GM04504 (cell line): ENCODE measurements around the gene SIK3.
A peak's percentile ranks its signal among the peaks of the same experiment; 100 is the strongest.

Experiments used
- DNase-seq: peaks from one replicate; pipeline ENCODE4 v3.0.0-alpha.2; 2012; ENCODE audit warnings: low read depth

SIK3 gene

GRCh38 chr11:116929414-116930090, 168.7 kb downstream of the SIK3 start:
- DNase-seq, result no peak

DNA sequence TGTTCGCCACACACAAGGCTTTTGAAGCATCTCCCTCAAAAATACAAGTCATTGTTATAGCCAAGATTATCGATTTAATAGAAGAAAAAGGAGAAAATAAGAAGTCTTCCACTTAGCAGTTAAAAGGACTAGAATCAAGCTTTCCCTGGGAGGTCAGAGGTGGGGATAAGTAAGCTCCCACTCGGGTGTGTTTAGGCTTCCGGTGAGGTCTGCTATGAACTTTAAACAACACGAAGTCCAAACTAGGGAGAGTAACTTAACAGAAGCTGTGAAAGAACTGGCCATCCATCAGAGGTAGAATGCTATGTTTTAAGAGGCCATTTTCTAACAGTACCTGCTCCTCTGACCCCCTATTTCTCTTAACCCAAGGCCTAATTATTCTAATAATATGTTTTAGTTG, 169.4 kb downstream of the SIK3 start:
- DNase-seq, result no peak

DNA sequence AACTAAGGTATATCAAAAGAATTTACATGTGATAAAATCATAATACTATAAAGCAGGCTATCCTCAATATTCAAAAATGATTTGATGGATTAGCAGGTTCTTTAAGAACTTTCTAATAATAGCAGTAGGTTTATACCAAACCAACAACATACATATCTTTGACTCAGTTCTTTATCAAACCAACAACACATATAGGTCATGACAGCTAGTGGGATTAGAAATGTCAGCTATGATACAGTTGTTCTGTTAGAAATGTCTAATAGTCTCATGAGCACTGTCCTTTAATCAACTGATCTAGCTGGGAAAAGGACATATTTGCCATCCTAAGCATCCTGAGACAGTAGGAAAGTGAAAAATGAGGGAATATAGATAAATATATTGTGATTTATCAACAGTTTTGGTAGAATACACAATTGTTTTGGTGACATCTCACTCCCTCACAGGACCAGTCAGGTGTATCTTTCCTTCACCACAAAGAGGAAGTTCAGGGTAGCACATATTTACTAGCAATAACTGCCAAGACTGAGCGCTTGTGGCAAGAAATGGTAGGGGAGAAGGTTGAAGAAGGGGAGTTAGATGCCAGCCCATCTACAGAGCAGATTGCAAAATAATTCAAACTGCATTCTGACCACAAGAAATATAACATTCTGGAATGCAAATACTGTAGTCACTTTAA, 170.0 kb downstream of the SIK3 start:
- no peak for DNase-seq

DNA sequence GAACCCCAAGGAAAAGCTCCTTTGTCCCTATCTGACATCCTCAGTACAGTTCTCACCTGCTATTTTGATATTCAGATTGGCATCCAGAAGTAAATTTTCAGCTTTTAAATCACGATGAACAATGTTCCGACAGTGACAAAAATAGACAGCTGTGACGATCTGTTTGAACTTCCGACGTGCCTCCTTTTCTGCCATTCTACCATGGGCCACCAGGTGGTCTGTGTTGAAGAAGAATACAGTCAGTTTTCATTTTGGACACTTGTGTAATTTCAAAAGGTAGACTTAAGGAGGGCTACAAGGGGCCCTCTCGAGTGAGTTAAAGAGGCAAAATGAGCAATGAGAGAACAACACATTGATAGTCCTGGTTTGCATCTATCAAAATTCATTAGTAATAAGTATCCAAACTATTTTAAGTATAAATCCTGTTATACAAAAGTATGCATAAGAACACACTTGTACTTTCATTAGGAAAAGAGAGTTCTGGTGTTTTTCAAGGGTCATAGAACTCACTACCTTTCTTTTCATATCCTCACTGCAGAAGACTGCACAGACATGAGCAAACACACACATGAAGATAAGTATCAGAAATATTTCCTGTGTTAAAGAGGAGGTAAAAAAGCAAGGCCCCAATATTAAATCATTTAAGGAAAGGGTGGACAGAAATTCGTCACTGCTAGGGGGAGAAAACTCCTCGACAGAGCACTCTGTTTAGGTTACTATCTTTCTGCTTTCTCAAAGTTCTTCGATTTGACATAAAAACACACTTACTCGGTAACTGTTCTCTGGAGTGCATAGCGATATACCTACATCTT, 170.9 kb downstream of the SIK3 start:
- DNase-seq, result no peak

- no peak for DNase-seq
These were observed 173.2 kb downstream of the SIK3 start for GRCh38 chr11:116925050-116925449.

DNA sequence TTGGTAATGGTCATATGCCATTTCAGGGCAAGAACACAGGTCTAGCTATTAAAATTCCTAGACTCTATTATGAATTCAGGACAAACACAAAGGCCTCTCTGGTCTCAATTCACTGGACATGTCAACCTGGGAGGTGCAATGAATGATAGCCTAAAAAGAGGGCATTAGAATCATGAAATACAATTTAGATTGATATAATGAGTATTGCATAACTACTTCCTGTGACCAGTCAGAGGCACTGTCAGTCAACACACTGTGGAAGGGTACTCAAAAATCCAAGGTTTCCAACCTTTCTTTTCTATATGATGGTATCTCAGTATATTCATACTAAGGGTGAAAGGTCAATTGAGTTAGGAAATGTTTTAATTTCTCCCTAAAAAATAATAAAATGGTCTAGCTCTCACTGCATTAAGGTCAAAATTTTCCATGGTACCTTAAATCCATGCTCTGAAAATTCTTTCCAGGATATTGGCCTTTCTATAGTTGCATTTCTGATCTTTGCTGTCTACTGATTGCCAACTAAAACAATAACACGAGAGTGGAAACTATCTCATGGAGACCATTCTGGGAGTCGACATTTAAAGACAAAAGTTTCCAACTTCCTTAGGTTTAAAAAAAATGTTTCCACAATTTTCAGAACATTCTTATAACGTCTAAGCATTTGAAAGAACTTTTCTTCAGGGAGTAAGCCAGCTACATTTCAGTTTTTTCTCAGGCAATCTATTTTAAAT, 179.1 kb downstream of the SIK3 start:
- no peak for DNase-seq

DNA sequence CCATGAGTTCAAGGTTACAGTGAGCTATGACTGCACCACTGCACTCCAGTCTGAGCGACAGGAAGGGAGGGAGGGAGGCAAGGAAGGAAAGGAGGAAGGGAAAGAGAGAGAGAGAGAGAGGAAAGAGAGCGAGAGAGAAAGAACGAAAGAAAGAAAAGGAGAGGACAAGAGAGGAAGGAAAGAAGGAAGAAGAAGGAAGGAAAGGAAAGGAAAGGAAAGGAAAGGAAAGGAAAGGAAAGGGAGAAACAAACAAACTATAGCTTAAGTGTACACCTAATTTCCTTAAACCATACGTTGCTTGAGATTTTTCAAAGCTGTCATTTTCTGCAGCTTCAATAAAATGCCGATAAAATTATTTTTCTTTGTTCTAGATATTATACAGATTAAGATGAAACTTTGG, 180.6 kb downstream of the SIK3 start:
- DNase-seq, result no peak

- no peak for DNase-seq
These were observed 181.3 kb downstream of the SIK3 start for GRCh38 chr11:116916886-116917285.

DNA sequence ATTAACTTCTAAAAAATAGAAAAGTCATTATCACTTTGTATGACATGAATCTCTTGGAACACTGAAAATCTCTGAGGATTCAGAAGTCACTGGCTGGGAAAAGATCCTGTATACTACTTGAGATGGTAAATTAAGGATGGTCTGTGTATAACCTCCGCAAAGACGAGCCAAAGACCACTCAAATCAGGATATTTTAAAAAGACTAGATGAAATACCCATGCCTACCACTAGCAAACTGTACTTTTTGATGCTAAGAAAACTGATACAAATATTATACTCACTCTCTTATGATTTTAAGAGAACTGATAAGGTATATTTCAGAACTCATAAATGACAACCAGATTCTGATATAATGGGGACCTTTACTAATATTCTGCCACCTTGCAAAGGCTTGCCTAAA, 182.2 kb downstream of the SIK3 start:
- DNase-seq, result no peak

- DNase-seq, result peak; percentile 42
These were observed 185.2 kb downstream of the SIK3 start for GRCh38 chr11:116913000-116913399.

DNA sequence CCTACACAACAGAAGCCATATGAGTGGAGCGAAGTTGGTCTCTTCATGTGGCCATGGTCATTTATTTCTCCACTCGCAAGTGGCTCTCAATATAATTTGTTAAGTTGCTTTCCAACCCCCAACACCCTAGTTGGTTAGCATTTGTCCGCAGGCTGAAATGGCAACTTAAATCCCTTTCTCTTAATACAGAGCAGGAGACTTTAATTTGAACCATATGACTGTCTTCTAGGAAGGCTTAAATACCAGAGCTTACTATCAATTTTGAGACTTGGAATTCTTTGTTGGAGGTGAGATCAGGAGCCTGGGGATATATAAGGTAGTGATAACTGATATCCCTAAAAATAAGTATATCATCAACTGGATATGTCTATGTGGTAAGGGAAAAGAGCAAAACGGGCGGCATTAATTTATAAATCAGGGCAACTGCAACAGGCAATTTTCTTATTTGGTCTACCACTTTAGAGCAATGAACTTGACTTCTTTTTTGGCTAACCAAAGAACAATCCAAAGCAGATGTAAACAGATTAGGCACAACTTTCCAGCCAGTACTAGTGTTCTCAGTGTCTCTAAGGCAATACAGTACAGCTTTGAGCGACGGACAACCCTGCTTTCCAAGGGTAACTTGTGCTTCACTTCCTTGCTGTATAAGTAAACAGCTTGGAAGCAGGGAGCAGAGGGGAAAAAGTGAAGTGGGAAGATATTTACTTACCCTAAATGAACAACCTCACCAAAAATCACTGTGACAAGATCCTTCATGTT, 186.1 kb downstream of the SIK3 start:
- no peak for DNase-seq

DNA sequence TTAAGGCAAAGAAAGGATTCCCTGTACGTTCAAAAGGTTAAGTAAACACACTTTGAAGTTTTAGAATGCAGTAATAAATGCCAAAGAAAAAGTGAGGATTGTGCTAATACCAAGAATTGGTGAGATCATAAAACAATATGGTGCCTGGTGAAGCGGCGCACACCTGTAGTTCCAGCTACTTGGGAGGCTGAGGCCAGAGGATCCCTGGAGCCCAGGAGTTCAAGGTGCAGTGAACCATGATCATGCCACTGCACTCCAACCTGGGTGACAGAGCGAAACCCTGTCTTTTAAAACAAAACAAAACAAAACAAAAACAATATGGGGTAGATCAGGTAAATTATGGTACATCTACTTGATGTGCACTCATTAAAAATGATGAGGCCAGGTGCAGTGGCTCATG, 187.4 kb downstream of the SIK3 start:
- DNase-seq, result no peak

- no peak for DNase-seq
These were observed 187.8 kb downstream of the SIK3 start for GRCh38 chr11:116910378-116910777.

DNA sequence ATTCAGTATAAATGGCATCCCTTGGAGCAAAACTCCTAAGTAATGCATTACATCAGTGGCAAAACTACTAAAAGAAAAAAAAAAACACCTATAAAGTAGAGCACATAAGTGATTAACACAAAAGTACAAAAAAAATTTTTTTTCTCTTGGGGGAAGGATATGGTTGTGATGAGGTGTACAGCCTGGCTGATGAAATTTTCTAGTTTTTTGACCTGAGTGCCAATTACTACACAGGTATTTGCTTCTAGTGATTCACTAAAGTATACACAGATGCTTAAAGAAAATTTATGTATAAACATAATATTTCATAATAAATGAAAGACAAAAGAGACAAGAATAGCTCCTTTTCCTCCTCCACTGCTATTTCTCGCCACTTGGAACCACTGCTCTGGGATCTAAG, 189.0 kb downstream of the SIK3 start:
- no peak for DNase-seq

DNA sequence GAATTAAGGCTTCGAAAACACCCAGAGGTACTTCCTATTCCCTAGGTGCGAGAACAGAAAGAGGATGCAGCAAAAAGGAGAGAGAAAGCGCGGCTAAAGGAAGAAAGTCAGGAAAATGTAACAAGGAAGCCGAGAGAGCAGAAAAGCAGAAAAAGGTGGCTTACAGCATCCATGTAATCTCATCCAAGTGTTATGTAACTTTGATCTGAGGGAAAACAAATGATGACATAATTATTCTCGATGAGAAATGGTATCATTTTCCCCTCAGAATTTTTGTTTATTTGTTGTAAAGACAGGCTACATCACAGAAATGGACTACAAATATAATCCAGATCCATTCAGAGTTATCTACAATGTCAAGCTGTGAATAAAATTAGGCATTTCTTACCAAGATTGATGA, 191.7 kb downstream of the SIK3 start:
- no peak for DNase-seq

GRCh38 chr11:116903090-116903489, 195.1 kb downstream of the SIK3 start:
- no peak for DNase-seq

- no peak for DNase-seq
These were observed 196.1 kb downstream of the SIK3 start for GRCh38 chr11:116901964-116902688.

GRCh38 chr11:116901211-116901610, 197.0 kb downstream of the SIK3 start:
- no peak for DNase-seq

GRCh38 chr11:116896211-116896610, 202.0 kb downstream of the SIK3 start:
- no peak for DNase-seq

DNA sequence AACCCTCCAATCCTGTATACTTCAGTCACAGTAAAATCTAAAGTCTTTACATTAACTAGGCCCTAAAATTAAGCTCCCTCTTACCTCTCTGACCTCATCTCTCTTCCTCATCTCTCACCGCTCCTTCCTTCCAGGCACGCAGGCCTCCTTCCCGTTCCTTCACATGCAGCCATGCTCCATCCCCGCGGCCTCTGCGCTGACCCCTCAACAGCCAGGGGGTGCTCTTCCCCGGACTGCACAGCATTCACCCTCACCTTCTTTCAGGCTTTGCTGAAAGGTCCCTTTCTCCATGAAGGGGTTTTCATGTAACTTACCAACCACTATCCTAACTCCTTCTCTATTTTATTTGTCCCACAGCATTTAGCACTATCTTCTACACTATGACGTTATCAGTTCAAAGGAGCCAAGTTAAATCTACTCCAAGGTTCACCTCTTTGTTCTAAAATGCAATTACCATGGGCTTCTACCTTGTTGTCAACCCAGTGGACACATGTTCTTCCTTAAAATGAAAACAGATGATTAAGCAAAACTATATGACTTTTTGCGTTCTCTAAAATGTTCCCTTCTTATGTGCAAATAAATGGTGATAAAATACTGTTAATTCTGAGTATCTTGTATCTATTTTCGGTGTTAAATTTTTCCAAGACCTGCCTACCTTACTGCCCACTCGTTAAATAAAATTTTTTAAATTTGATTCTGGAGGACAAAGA, 203.0 kb downstream of the SIK3 start:
- DNase-seq, result no peak
